Stimulated activated memory B cell treated with anti-CD40 and anti-IgM and Interleukin-4, amounts not matched to agents 10 μg/mL and 1 μg/mL and 100 μg/mL, for 72 hours (primary cell): ENCODE measurements around the gene CHIC2.
"Not testable (repeated sequence)": the region's sequence is repeated elsewhere in the genome, so short reads cannot be mapped to it uniquely, and the experiment has no call there.

Source experiments
- ATAC-seq: fragments of 150-1000 bp; cut with Tn5 transposase; 2 replicates; pipeline ENCODE4 v1.10.0; 2021
- H3K27ac Mint-ChIP-seq: one replicate; pipeline ENCODE4 v1.8.0; 2022; ENCODE audit warnings: mild to moderate bottlenecking, mixed read lengths
- H3K27me3 Mint-ChIP-seq: one replicate; pipeline ENCODE4 v1.8.0; 2022; ENCODE audit warnings: mixed read lengths
- H3K36me3 Mint-ChIP-seq: one replicate; pipeline ENCODE4 v1.8.0; 2022; ENCODE audit warnings: mixed read lengths
- H3K4me1 Mint-ChIP-seq: one replicate; pipeline ENCODE4 v1.8.0; 2022; ENCODE audit warnings: mixed read lengths
- H3K4me3 Mint-ChIP-seq: one replicate; pipeline ENCODE4 v1.8.0; 2022; ENCODE audit warnings: mild to moderate bottlenecking, moderate library complexity, mixed read lengths
- H3K9me3 Mint-ChIP-seq: one replicate; pipeline ENCODE4 v1.8.0; 2022; ENCODE audit warnings: mixed read lengths

Gene CHIC2

GRCh38 chr4:54054501-54054900 is 9.9 kb downstream of the CHIC2 start:
- no peak for ATAC-seq
- H3K9me3 Mint-ChIP-seq = no peaks in the 10 kb centered on the region
- H3K4me1 Mint-ChIP-seq = peaks cover 69% of the 10 kb centered on the region
- H3K36me3 Mint-ChIP-seq = peaks cover 3% of the 10 kb centered on the region
- H3K27me3 Mint-ChIP-seq = no peaks in the 10 kb centered on the region
- no peak overlapping the region for H3K27ac Mint-ChIP-seq
- H3K4me3 Mint-ChIP-seq = no peak overlapping the region

- H3K9me3 Mint-ChIP-seq = not testable (repeated sequence)
Observed at GRCh38 chr4:54053322-54053721, 11.1 kb downstream of the CHIC2 start.

GRCh38 chr4:54050214-54050904 is 14.0 kb downstream of the CHIC2 start:
- ATAC-seq = no peak
- H3K27me3 Mint-ChIP-seq = no peaks in the 10 kb centered on the region
- H3K27ac Mint-ChIP-seq = no peak overlapping the region
- H3K4me3 Mint-ChIP-seq = no peak overlapping the region
- peaks cover 13% of the 10 kb centered on the region for H3K36me3 Mint-ChIP-seq
- H3K9me3 Mint-ChIP-seq = no peaks in the 10 kb centered on the region
- H3K4me1 Mint-ChIP-seq = peaks cover 40% of the 10 kb centered on the region

More at GRCh38 chr4:54053322-54053721, 11.1 kb downstream of the CHIC2 start:
- not testable (repeated sequence) for H3K36me3 Mint-ChIP-seq, H3K4me3 Mint-ChIP-seq, ATAC-seq, H3K27ac Mint-ChIP-seq, H3K27me3 Mint-ChIP-seq
- peaks cover 64% of the 10 kb centered on the region for H3K4me1 Mint-ChIP-seq

GRCh38 chr4:54043630-54044029 is 20.8 kb downstream of the CHIC2 start:
- H3K9me3 Mint-ChIP-seq, H3K4me1 Mint-ChIP-seq, H3K27ac Mint-ChIP-seq, H3K4me3 Mint-ChIP-seq, ATAC-seq, H3K27me3 Mint-ChIP-seq: not testable (repeated sequence)
- peaks cover 42% of the 10 kb centered on the region for H3K36me3 Mint-ChIP-seq

GRCh38 chr4:54041933-54042332 is 22.5 kb downstream of the CHIC2 start:
- Mint-ChIP-seq H3K27me3 (no peaks in the 10 kb centered on the region), H3K9me3 (peaks cover 3% of the 10 kb centered on the region), H3K27ac (no peak overlapping the region), H3K4me3 (no peak overlapping the region), H3K4me1 (peaks cover 6% of the 10 kb centered on the region), H3K36me3 (peaks cover 45% of the 10 kb centered on the region)
- no peak for ATAC-seq

GRCh38 chr4:54041100-54041499 is 23.3 kb downstream of the CHIC2 start:
- Mint-ChIP-seq H3K4me3 (no peak overlapping the region), H3K4me1 (peaks cover 6% of the 10 kb centered on the region)
- no peak for ATAC-seq

GRCh38 chr4:54038056-54038455 is 26.3 kb downstream of the CHIC2 start:
- H3K27ac Mint-ChIP-seq = no peak overlapping the region
- no peak for ATAC-seq
- H3K4me3 Mint-ChIP-seq = no peak overlapping the region
- no peaks in the 10 kb centered on the region for H3K9me3 Mint-ChIP-seq
- peaks cover 52% of the 10 kb centered on the region for H3K36me3 Mint-ChIP-seq
- H3K4me1 Mint-ChIP-seq = peaks cover 14% of the 10 kb centered on the region
- H3K27me3 Mint-ChIP-seq = no peaks in the 10 kb centered on the region

More at GRCh38 chr4:54041100-54041499, 23.3 kb downstream of the CHIC2 start:
- Mint-ChIP-seq H3K9me3 (peaks cover 3% of the 10 kb centered on the region), H3K27ac (no peak overlapping the region), H3K27me3 (no peaks in the 10 kb centered on the region), H3K36me3 (peaks cover 49% of the 10 kb centered on the region)

- H3K36me3 Mint-ChIP-seq = peaks cover 46% of the 10 kb centered on the region
- no peaks in the 10 kb centered on the region for H3K9me3 Mint-ChIP-seq
- H3K27ac Mint-ChIP-seq = no peak overlapping the region
- no peak overlapping the region for H3K4me3 Mint-ChIP-seq
- H3K4me1 Mint-ChIP-seq = peaks cover 23% of the 10 kb centered on the region
- H3K27me3 Mint-ChIP-seq = no peaks in the 10 kb centered on the region
- ATAC-seq = no peak
Observed at GRCh38 chr4:54036184-54036583, 28.2 kb downstream of the CHIC2 start.

GRCh38 chr4:54032558-54033135 is 31.8 kb downstream of the CHIC2 start:
- Mint-ChIP-seq H3K27me3 (no peaks in the 10 kb centered on the region), H3K27ac (no peak overlapping the region), H3K4me3 (peak overlapping the region; percentile 50), H3K4me1 (peaks cover 18% of the 10 kb centered on the region), H3K36me3 (peaks cover 33% of the 10 kb centered on the region), H3K9me3 (no peaks in the 10 kb centered on the region)
- ATAC-seq = no peak

GRCh38 chr4:54027311-54027710 is 37.1 kb downstream of the CHIC2 start:
- ATAC-seq = no peak
- H3K27me3 Mint-ChIP-seq = no peaks in the 10 kb centered on the region

GRCh38 chr4:54025582-54025981 is 38.8 kb downstream of the CHIC2 start:
- no peak overlapping the region for H3K27ac Mint-ChIP-seq
- peaks cover 6% of the 10 kb centered on the region for H3K4me1 Mint-ChIP-seq
- H3K9me3 Mint-ChIP-seq = no peaks in the 10 kb centered on the region
- no peak for ATAC-seq
- H3K27me3 Mint-ChIP-seq = no peaks in the 10 kb centered on the region
- no peak overlapping the region for H3K4me3 Mint-ChIP-seq
- peaks cover 11% of the 10 kb centered on the region for H3K36me3 Mint-ChIP-seq

More at GRCh38 chr4:54027311-54027710, 37.1 kb downstream of the CHIC2 start:
- Mint-ChIP-seq H3K4me1 (peaks cover 8% of the 10 kb centered on the region), H3K4me3 (no peak overlapping the region), H3K9me3 (no peaks in the 10 kb centered on the region), H3K36me3 (peaks cover 11% of the 10 kb centered on the region), H3K27ac (no peak overlapping the region)

GRCh38 chr4:54023019-54023418 is 41.4 kb downstream of the CHIC2 start:
- H3K9me3 Mint-ChIP-seq, H3K4me1 Mint-ChIP-seq, H3K27me3 Mint-ChIP-seq, H3K36me3 Mint-ChIP-seq, H3K4me3 Mint-ChIP-seq, H3K27ac Mint-ChIP-seq, ATAC-seq: not testable (repeated sequence)

GRCh38 chr4:54017974-54018373 is 46.4 kb downstream of the CHIC2 start:
- no peak for ATAC-seq
- Mint-ChIP-seq H3K4me1 (no peaks in the 10 kb centered on the region), H3K36me3 (no peaks in the 10 kb centered on the region), H3K27ac (no peak overlapping the region), H3K27me3 (no peaks in the 10 kb centered on the region), H3K4me3 (no peak overlapping the region), H3K9me3 (no peaks in the 10 kb centered on the region)

GRCh38 chr4:54017308-54017707 is 47.1 kb downstream of the CHIC2 start:
- no peaks in the 10 kb centered on the region for H3K4me1 Mint-ChIP-seq
- no peak overlapping the region for H3K4me3 Mint-ChIP-seq
- no peak for ATAC-seq
- no peaks in the 10 kb centered on the region for H3K9me3 Mint-ChIP-seq
- H3K36me3 Mint-ChIP-seq = peaks cover 5% of the 10 kb centered on the region
- H3K27me3 Mint-ChIP-seq = no peaks in the 10 kb centered on the region
- no peak overlapping the region for H3K27ac Mint-ChIP-seq

GRCh38 chr4:54016504-54016903 is 47.9 kb downstream of the CHIC2 start:
- Mint-ChIP-seq H3K9me3 (no peaks in the 10 kb centered on the region), H3K4me3 (no peak overlapping the region), H3K4me1 (no peaks in the 10 kb centered on the region), H3K27ac (no peak overlapping the region), H3K27me3 (no peaks in the 10 kb centered on the region), H3K36me3 (peaks cover 6% of the 10 kb centered on the region)
- ATAC-seq = no peak

- Mint-ChIP-seq H3K9me3 (no peaks in the 10 kb centered on the region), H3K4me1 (no peaks in the 10 kb centered on the region), H3K27me3 (no peaks in the 10 kb centered on the region), H3K27ac (no peak overlapping the region), H3K36me3 (peaks cover 6% of the 10 kb centered on the region), H3K4me3 (no peak overlapping the region)
- ATAC-seq = no peak
Observed at GRCh38 chr4:54015423-54016030, 48.9 kb downstream of the CHIC2 start.
